NCI-H2196 treated with DMSO at 0.1 percent for 48 hours (cell line): ENCODE measurements around the gene IL1RN.
A peak's percentile ranks its signal among the peaks of the same experiment; 100 is the strongest.

Experiments
- DNase-seq: peaks from one replicate; lab custom pipeline; 2025; ENCODE audit not compliant: unreplicated experiment; lab: John Stamatoyannopoulos, UW

IL1RN gene

GRCh38 chr2:113155331-113155730 is 27.9 kb downstream of the IL1RN start:
- no peak for DNase-seq

- peak; percentile 47 for DNase-seq
These were observed 29.1 kb downstream of the IL1RN start for GRCh38 chr2:113156278-113157117.

GRCh38 chr2:113157118-113157896 is 29.9 kb downstream of the IL1RN start:
- DNase-seq: peak; percentile 55

- DNase-seq: no peak
These were observed 30.7 kb downstream of the IL1RN start for GRCh38 chr2:113157897-113158753.

- no peak for DNase-seq
These were observed 31.6 kb downstream of the IL1RN start for GRCh38 chr2:113158884-113159553.

- no peak for DNase-seq
These were observed 32.9 kb downstream of the IL1RN start for GRCh38 chr2:113160248-113160647.

GRCh38 chr2:113160962-113161361 is 33.6 kb downstream of the IL1RN start:
- DNase-seq: no peak

GRCh38 chr2:113162173-113162572 is 34.8 kb downstream of the IL1RN start:
- no peak for DNase-seq

GRCh38 chr2:113162869-113163268 is 35.5 kb downstream of the IL1RN start:
- DNase-seq: no peak

- no peak for DNase-seq
These were observed 37.0 kb downstream of the IL1RN start for GRCh38 chr2:113164215-113164929.

GRCh38 chr2:113164930-113165585 is 37.7 kb downstream of the IL1RN start:
- DNase-seq: no peak

- no peak for DNase-seq
These were observed 38.8 kb downstream of the IL1RN start for GRCh38 chr2:113166187-113166645.

- peak; percentile 77 for DNase-seq
These were observed 39.9 kb downstream of the IL1RN start for GRCh38 chr2:113167115-113167932.

- no peak for DNase-seq
These were observed 40.6 kb downstream of the IL1RN start for GRCh38 chr2:113167962-113168340.

GRCh38 chr2:113169002-113169530 is 41.7 kb downstream of the IL1RN start:
- no peak for DNase-seq

- no peak for DNase-seq
These were observed 42.2 kb downstream of the IL1RN start for GRCh38 chr2:113169586-113169985.

GRCh38 chr2:113171334-113172075 is 44.1 kb downstream of the IL1RN start:
- DNase-seq: no peak
